ENCODE data around the gene WDR48. TPM values are rescaled to one million over a fixed set of nuclear protein-coding genes. Genes with fewer than 3 reads are reported as not detected.

Gene WDR48
- total RNA-seq, 2 experiments from 2014 or later: 38.0 to 43.2 TPM

DNA sequence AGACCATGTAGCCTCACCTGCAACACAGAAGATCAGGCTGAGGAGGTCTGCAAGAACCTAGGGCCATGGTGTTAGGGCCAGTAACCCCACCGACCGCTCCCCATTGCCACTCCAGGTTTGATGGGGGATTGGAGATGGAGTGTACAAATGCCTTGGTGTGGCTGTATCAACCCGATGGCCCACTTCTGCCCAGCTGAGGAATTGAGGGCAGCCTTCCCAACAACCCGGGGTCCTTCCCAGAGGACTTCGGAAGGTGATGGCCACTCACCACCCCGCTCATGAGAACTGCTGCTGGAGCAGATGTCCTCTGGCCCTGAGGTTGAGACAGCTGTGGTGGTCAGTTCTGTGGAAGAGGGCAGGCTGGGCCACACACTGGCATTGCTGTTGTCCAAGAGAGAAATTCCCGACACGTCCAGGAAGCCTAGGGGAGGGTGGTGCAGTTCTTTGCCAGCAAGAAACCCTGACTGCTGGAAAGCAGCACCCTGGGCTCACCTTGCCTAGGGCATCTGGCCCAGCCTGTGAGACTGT lies 46.7 kb downstream of the WDR48 start:
- ChIA-PET POLR2A (no interaction called here), CTCF (interaction anchor here (0.8 kb wide), 1 partner anchor 193 kb away, joined by 3 read pairs; no protein-coding TSS in a partner anchor)

DNA sequence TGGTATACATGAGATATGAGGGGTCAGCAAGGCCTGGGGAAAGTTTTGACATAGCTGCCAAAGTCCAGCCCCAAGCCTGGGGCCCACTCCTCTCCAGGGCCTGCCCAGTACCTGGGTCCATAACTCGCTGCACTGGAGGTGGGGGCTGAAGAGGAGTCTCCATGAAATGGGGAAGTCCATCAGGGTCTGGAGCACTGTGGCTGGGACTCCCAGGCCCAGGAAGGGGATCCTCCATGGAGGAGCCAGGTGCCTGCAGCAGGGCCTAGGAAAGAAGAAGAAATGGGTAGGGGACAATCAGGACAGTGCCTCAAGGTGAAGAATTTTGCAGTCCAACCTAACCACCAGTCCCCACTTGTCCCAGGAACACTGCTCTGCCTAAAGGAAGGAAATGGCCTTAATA lies 47.4 kb downstream of the WDR48 start:
- CTCF ChIA-PET: no interaction called here
- POLR2A ChIA-PET: no interaction called here

DNA sequence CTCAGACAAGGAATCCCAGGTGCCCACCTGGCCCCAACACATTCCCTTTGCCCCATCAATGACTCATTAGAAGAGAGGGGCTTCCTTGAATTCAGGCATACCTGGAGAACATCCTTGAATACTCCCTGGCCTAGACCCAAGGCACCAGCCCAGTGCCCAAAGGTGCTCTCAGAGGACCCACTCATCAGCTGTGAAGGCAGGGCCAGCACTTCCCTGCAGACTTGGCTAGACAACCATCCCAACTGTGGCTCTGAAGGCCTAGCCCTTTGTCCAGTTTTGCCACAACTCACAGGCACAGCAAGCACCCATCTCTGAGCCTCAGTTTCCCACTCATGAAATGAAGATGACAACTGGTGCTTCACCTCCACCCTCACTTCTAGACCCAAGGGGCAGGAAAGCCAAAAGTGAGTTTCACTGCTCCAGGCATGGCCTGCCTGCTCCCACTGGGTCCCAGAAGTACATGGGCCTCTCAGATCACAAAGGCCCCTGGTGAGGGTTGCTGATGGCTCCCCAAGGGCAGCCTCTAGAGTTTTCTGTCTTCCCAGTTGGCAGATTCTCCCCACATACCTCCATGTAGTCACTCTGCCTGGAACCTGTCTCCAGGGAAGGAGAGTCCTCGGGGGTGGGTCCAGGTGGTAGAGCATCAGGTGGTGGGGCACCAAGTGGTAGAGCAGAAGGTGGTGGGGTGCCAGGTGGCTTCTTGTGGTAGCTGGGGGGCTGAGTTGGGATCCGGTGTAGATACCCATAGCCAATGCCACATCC lies 48.1 kb downstream of the WDR48 start:
- ChIA-PET POLR2A (no interaction called here), CTCF (no interaction called here)

DNA sequence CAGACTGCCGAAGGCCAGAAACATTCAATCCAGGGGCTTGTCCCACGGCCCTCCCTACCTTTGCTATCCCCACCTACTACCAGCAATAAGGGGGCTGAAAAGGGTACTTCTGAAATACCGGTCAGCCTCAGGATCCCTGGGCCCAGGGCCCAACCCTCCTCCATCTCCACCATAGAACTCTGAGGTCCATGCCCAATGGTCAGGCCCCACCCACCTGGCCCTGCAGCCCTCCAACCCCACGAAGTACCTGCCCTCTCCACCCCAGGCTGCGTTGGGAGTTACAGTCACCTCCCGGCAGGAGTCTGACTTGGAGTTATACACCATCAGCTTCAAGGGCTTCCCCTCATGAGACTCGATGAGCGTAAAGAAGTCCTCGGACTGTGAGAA lies 48.7 kb downstream of the WDR48 start:
- ChIA-PET CTCF (interaction anchor here (1.0 kb wide), 2 partner anchors 15 to 191 kb away, joined by 3 read pairs; no protein-coding TSS in a partner anchor), POLR2A (no interaction called here)

DNA sequence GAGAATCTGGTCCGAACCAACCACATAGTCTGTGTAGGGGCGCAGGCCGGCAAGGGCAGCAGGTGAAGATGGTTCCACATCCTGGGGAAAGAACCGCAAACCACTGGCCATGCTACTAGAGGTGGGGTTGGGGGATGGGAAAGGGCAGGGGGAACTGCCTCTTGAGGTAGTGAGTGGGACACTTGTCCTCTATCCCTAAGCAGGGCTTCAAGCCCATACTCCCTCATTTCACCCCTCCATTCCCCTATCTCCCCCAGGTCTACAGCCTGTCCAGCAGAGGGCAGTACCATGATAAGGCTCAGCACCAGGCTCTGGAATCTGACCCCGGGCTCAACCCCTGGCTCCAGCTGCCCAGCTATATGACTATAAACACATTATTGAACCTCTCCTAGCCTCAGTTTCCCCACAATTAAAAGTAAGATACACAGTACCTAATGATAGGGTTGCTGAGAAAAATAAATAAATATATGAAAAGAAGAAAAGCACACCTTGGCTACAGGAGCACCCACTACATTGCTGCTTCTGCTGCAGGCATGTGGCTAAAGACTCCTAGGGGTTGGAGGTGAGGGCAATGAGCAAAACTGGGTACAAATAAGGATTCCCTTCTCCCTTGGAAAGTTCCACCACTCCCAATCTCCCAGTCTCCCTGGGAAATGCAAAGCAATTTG lies 49.3 kb downstream of the WDR48 start:
- POLR2A ChIA-PET: no interaction called here
- CTCF ChIA-PET: interaction anchor here (0.7 to 1.0 kb wide), 3 partner anchors 16 to 190 kb away, joined by 3 read pairs; no protein-coding TSS in a partner anchor

DNA sequence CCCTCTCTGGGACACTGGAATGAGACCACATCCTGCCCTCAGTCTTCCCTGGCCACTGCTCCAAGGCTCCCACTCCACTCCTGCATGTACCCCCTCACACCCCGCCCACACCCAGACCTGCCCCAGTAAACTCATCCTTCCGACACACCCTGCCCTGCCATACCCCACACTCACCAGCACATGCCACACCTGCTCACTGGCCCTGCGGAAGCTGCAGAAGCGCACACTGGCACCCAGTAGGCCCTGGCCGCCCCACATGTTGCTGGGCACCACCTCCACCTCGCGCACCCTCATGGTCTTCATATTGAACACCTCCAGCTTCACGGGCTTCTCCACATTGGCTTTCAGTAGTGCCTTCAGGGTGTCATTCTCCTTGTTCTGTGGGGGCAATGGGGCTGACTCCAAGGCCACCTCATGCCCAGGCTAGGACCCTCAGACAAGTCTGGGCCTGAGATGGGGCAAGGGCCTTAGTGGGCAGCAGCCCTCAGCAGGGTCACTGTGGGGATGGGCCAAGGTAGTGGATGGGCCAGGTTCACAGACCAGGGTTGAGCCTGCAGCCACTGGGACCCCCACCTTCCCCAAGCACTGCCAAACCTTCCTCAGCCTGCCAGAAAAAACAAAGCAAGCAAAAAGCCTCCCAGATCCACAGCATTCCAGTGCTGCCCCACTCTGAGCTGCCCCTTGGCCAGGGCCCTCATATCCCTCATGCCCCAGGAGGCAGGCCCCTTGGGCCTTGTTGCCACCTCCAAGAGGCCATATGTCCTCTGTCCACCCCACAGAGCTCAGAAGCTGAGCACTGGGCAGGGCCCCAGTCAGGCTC lies 50.9 kb downstream of the WDR48 start:
- POLR2A ChIA-PET: no interaction called here
- CTCF ChIA-PET: no interaction called here

DNA sequence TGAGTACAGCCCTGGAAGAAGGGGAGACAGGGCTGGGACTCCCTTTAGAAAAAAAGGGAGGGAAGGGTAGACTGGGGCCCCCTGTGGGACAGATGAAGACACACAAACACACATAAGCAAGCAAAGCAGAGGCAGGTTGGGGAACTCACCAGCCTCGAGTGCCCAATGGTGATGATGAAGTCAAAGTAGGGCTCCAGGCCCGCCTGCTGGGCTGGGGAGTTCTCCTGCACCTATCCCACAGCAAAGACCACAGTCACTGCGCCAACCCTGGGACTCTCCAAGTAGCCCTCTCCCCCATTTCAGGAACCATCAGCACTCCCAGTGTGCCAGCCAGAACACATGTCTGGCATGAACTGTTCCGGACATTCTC lies 51.5 kb downstream of the WDR48 start:
- POLR2A ChIA-PET: no interaction called here
- CTCF ChIA-PET: no interaction called here

DNA sequence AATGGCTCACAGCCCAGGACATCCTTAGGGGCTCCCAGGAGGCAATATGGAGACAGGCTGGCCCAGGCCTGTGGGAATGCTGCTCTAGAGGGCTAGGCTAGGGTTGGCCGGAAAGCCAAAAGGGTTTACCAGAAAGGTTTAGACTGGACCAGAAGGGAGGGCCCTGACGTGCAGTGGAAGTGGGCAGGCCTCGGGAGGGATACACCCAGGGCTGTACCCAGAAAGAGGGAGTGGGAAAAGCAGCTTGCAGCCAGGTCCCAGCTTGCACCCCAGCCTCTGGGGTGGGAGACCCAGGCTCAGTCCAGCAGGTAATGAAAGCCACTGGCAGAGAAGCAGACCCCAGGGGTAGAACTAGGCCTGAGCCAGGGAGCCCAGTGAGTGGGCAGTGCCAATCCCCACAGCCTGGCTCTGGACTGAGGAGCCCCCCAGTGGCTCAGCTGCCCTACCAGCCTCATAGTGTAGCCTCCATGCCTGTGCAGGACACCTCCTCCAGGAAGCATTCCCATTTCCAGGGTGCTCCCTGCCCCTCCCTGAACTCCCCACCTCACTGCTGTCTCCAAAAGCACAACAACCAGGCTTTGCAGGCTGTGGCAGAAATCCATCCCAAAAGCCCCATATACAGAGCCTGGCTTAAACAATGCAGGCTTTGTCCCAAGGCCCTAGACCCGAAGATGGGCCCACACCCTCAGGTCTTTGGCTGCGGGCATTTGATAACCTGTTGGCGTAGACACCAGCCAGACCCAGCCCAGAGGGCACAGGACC lies 52.2 kb downstream of the WDR48 start:
- ChIA-PET POLR2A (interaction anchor here (0.5 kb wide), 1 partner anchor 65 kb away, joined by 6 read pairs; no protein-coding TSS in a partner anchor), CTCF (interaction anchor here (0.8 to 1.3 kb wide), 2 partner anchors 88 to 184 kb away, joined by 4 to 5 read pairs; no protein-coding TSS in a partner anchor)

DNA sequence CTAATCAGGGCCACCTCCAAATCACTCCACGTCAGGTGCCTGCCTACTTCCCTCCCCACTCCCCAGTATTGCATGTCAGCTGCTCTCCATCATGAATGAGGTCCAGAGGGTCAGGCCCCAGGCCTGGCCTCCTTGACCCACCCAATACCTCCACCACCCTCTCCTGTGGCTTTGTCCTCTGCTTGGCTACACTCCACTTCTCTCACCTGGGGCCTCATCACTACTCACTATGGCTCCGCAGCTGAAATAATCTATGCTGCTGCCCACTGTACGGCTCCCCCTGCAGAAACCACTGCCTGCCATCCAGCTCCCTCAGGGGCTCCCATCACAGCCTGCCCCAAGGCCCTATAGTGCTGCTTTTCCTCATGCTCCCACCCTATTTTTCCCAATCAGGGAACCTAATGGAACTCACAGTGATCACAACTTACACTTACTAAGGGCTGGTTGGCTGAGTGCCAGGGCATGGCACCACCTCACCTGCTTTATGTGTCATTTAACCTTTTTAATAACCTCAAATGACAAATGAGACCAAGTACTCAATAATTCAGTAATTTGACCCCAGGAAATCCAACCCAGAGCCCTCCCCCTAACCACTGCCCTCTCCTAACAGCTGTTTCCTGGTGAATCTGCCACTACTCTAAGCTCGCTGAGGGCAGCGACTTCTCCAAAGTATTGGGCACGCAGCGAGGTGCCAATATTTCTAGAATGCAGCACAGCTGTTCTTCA lies 53.3 kb downstream of the WDR48 start:
- ChIA-PET CTCF (interaction anchor here (0.8 to 1.5 kb wide), 4 partner anchors 9 to 183 kb away, joined by 3 to 5 read pairs (median 4); no protein-coding TSS in a partner anchor), POLR2A (no interaction called here)

DNA sequence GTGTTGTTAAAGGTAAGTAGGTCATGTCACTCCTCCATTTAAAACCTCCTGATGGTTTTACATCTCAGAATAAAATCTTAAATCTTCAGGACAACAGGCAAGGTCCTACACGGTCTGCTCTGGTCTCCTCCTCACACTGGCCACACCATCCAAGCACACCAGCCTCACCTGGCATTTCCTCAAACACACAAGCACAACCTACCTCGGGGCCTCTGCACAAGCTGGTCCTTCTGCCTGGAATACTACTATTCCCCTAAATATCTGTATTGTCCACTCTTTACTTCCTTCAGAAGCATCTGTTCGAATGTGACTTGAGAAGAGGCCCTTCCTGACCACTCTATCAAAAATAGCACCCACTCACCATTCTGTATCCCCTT lies 53.9 kb downstream of the WDR48 start:
- CTCF ChIA-PET: interaction anchor here (1.3 to 2.0 kb wide), 4 partner anchors 10 to 183 kb away, joined by 3 to 6 read pairs (median 3); no protein-coding TSS in a partner anchor
- POLR2A ChIA-PET: no interaction called here

DNA sequence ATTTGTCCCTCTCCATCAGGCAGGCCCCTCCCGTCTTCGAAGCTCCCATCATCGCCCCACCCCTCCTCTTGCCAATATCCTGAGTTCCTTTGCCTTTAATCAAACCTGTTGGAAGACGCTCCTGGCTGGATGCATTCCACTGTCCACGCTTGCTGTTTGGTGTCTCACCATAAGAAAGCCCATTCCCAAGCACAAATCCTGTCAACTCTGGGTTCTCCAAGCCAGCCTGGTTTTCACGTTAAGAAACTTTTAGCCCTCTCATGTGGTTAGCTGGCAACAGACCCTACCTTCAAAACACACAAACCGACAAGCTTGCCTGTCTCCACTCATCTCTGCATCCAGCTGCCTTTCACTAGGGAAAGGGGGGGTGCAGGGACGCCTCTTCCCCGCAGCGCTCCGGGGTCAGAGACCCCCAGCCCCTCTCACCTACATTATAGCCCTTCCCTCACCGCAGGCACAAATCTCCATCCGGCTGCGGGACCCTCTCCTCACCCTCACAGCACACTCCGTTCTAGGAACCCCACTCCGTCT lies 54.5 kb downstream of the WDR48 start:
- ChIA-PET POLR2A (interaction anchor here (0.6 kb wide), 1 partner anchor 43 kb away, joined by 3 read pairs; no protein-coding TSS in a partner anchor), CTCF (interaction anchor here (1.1 to 2.0 kb wide), 5 partner anchors 11 to 182 kb away, joined by 3 to 6 read pairs (median 3); no protein-coding TSS in a partner anchor)

DNA sequence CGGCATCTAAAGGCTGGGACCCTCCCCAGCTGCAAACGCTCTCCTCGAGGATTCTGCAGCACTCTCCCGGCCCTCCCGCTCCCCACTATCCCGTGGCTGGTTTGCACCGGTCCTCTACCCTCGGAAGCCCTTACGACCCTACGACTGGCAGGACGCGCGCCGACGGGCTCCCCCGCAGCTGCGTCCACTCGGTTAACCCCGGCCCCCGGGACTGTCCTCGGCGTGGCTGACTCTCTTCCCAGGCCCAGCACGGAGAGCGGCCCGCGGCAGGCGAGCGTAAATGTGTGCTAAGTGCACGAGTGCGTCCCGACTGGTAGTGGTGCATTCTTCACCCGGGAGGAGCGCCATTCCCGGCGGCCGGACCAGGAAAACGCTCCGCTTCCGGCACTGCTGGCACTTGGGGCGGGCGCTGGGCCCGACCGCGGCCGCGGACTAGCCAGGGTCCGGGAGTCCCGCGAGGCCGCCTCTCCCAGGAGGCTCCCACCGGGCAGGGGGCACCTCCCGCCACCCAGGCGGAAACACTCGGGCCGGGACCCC lies 55.1 kb downstream of the WDR48 start:
- ChIA-PET POLR2A (interaction anchor here (0.7 kb wide), 1 partner anchor 42 kb away, joined by 3 read pairs; no protein-coding TSS in a partner anchor), CTCF (interaction anchor here (1.1 to 2.2 kb wide), 4 partner anchors 19 to 182 kb away, joined by 3 to 7 read pairs (median 4); no protein-coding TSS in a partner anchor)

DNA sequence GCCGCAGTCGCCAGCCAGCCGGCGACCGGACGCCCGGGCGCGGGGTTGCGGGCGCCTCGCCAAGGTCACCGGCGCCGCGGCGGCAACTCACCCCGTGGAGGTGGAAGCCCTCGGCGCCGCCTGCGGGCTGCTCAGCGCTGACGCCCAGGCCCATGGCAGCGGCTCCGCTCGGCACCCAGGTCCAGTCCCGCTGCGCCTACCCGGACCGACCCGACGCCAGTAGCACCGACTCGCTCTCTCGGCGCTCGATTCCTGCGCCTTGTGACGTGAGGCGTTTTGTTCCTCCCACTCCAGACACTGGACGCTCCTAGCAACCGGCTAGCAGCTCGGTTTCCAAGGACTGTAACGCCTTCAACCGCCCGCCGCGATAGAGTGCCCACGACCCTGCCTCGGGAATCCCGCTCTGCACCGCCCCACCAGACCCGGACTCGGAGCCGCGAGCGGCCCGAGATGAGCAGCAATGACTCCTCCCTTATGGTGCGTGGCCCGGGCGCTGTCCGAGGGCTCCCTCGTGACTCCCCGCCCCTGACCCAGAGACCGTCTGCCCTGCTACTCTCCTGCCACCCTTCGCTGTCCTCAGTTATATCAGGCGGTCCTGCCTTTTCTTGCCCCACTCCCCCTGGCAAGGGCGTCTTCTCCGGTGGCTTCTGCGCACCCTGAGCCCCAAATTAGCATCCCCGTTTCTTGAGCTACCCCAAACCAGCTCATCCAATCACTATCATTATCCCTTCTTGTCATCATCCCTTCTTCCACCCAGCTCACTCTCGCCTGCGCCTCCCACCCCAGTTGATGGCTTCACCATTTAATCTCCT lies 55.8 kb downstream of the WDR48 start, which contains the start of the genes GORASP1 and TTC21A:
TSS of gene GORASP1 (minus strand) at position 240 of the 812 bp plus-strand sequence. CDS start at position 154, 86 bp downstream.
TSS of gene TTC21A (plus strand) at position 293 of the 812 bp plus-strand sequence. CDS start at position 451, 158 bp downstream.
- ChIA-PET CTCF (interaction anchor here (0.7 to 2.2 kb wide), 8 partner anchors 12 to 184 kb away, joined by 3 to 7 read pairs (median 6); no protein-coding TSS in a partner anchor), POLR2A (interaction anchor here (0.6 to 1.0 kb wide), 3 partner anchors 41 to 943 kb away, joined by 3 read pairs; partner anchors contain the start of gene RPSA)

DNA sequence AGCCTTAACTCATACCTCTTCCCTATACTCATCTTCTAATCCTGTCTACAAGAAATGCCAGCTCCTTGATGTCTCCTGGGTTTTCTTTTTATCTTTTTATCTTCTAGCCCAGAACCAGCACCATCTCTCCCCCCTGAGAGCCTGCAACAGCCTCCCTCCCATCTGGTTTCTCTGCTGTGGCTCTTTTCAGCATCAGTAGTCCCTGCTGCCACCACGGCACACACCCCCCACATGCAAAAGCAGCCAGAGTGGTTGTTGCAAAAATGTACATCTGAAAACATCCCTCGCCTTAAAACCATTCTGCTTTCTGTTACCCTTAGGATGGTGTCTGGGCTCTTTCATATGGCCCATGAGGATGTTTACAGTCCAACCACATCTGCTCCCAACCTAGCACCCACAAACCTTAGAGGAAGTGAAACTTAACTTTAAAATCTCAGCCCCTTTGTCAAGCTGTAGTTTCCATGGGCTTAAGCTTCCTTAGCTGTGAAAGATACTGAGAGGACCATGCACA lies 56.4 kb downstream of the WDR48 start:
- ChIA-PET CTCF (interaction anchor here (0.7 to 2.2 kb wide), 8 partner anchors 12 to 184 kb away, joined by 3 to 7 read pairs (median 4); no protein-coding TSS in a partner anchor), POLR2A (interaction anchor here (1.0 kb wide), 1 partner anchor 943 kb away, joined by 3 read pairs; no protein-coding TSS in a partner anchor)

DNA sequence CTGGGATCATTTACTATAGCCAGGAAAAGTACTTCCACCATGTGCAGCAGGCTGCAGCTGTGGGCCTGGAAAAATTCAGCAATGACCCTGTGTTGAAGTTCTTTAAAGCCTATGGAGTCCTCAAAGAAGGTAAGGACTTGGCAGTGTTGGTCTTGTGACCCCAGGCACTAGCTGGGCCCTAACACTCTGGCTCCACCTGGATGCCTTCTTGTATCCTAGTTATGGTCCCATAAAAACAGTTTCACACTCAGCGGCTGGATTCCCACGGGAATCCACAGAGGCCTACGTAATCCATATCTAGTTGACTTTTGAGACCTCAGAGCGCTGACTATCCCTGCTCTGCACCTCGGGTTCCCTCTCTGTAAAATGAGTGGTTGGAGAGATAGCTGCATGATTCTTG lies 57.3 kb downstream of the WDR48 start:
- POLR2A ChIA-PET: no interaction called here
- CTCF ChIA-PET: interaction anchor here (1.3 to 2.2 kb wide), 3 partner anchors 42 to 183 kb away, joined by 3 to 7 read pairs (median 6); no protein-coding TSS in a partner anchor

All from activated CD8-positive, alpha-beta memory T cell treated with anti-CD3 and anti-CD28 coated beads for 36 hours (primary cell).